22Rv1 (cell line): ENCODE data around the gene AGBL2.
"Not testable (repeated sequence)": the region's sequence is repeated elsewhere in the genome, so short reads cannot be mapped to it uniquely, and the experiment has no call there.

ENCODE experiments used
- ZFX ChIP-seq: fragments of 450-650 bp; IDR thresholded peaks from 2 replicates; pipeline ENCODE4 v1.6.1; 2017; ENCODE audit warnings: antibody characterized with exemption, borderline replicate concordance
- TF ChIP-seq, protein P1 (sequence below): fragments of 450-650 bp; IDR thresholded peaks from 2 replicates; pipeline ENCODE4 v1.5.1; 2017; ENCODE audit warnings: mild to moderate bottlenecking

DNA sequence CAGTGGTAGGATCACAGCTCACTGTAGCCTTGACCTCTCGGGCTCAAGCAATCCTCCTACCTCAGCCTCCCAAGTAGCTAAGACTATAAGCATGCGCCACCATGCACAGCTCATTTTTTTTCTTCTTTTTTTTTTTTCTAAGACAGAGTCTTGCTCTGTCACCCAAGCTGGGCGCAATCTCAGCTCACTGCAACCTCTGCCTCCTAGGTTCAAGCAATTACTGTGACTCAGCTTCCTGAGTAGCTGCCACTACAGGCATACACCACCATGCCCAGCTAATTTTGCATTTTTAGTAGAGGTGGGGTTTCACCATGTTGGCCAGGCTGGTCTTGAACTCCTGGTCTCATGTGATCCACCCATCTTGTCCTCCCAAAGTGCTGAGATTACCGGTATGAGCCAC lies 50.2 kb downstream of the AGBL2 start:
- TF ChIP-seq, protein P1, sequence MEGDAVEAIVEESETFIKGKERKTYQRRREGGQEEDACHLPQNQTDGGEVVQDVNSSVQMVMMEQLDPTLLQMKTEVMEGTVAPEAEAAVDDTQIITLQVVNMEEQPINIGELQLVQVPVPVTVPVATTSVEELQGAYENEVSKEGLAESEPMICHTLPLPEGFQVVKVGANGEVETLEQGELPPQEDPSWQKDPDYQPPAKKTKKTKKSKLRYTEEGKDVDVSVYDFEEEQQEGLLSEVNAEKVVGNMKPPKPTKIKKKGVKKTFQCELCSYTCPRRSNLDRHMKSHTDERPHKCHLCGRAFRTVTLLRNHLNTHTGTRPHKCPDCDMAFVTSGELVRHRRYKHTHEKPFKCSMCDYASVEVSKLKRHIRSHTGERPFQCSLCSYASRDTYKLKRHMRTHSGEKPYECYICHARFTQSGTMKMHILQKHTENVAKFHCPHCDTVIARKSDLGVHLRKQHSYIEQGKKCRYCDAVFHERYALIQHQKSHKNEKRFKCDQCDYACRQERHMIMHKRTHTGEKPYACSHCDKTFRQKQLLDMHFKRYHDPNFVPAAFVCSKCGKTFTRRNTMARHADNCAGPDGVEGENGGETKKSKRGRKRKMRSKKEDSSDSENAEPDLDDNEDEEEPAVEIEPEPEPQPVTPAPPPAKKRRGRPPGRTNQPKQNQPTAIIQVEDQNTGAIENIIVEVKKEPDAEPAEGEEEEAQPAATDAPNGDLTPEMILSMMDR: not testable (repeated sequence)
- TF ChIP-seq ZFX: not testable (repeated sequence)
